Liver (tissue), 9 donors: ENCODE data around the gene CAMKMT. TPM values are rescaled to one million over a fixed set of nuclear protein-coding genes. Genes with fewer than 3 reads are reported as not detected.

ENCODE experiments used
- DNase-seq: peaks from one replicate; pipeline ENCODE4 v3.0.0-alpha.2; 2017; ENCODE audit warnings: low spot score
- H3K27ac ChIP-seq, 2 donors: one replicate each; pipeline ENCODE4 v1.7.0; 2013; ENCODE audit warnings: inconsistent platforms in 2 of 2, low read length in 2 of 2, control low read depth in 1 of 2, low read depth in 1 of 2, mild to moderate bottlenecking in 1 of 2
- H3K27me3 ChIP-seq, 4 donors: one replicate each; pipeline versions ENCODE4 v1.6.1 to v1.7.0; 2013; ENCODE audit warnings: low read length in 3 of 4, inconsistent platforms in 1 of 4, mild to moderate bottlenecking in 1 of 4, moderate library complexity in 1 of 4; ENCODE audit not compliant: control insufficient read depth in 4 of 4, insufficient read depth in 4 of 4
- H3K36me3 ChIP-seq, 4 donors: one replicate each; pipeline versions ENCODE4 v1.6.1 to v1.7.0; 2013; ENCODE audit warnings: low read length in 3 of 4, mild to moderate bottlenecking in 3 of 4, low read depth in 1 of 4, moderate library complexity in 1 of 4; ENCODE audit not compliant: control insufficient read depth in 4 of 4, insufficient read depth in 3 of 4
- H3K4me1 ChIP-seq, 4 donors: one replicate each; pipeline versions ENCODE4 v1.6.1 to v1.7.0; 2013; ENCODE audit warnings: low read length in 3 of 4, mild to moderate bottlenecking in 3 of 4, moderate library complexity in 1 of 4; ENCODE audit not compliant: control insufficient read depth in 4 of 4, insufficient read depth in 4 of 4
- H3K4me3 ChIP-seq, 3 donors: one replicate each; pipeline versions ENCODE4 v1.6.1 to v1.7.0; 2013; ENCODE audit warnings: low read length in 3 of 3, control low read depth in 1 of 3, low read depth in 1 of 3, mild to moderate bottlenecking in 1 of 3
- H3K9ac ChIP-seq, 2 donors: one replicate each; pipeline ENCODE4 v1.7.0; 2013; ENCODE audit warnings: low read length in 2 of 2, mild to moderate bottlenecking in 2 of 2, moderate library complexity in 2 of 2, control low read depth in 1 of 2, low read depth in 1 of 2
- H3K9me3 ChIP-seq, 4 donors: one replicate each; pipeline versions ENCODE4 v1.6.1 to v1.7.0; 2013; ENCODE audit warnings: low read length in 3 of 4; ENCODE audit not compliant: control insufficient read depth in 4 of 4
- CTCF ChIP-seq: fragments of 150-350 bp; IDR thresholded peaks from 2 replicates; pipeline ENCODE4 v1.5.1; 2017; ENCODE audit warnings: improper control_type of control experiment, low read depth, low read length; ENCODE audit not compliant: missing input control
- EGR1 ChIP-seq, 2 donors: IDR thresholded peaks; 2 replicates each; pipeline ENCODE4 v1.6.1; 2016 to 2018; ENCODE audit warnings: antibody characterized with exemption in 2 of 2, low read depth in 2 of 2
- FOXA2 ChIP-seq: IDR thresholded peaks from 2 replicates; pipeline ENCODE4 v1.6.1; 2016; ENCODE audit warnings: antibody characterized with exemption
- GABPA ChIP-seq, 2 donors: IDR thresholded peaks in 1 of 2; conservative IDR thresholded peaks in 1 of 2; 2 replicates each; pipeline ENCODE4 v1.6.1; 2016; ENCODE audit warnings: antibody characterized with exemption in 2 of 2, mild to moderate bottlenecking in 1 of 2, moderate library complexity in 1 of 2
- HNF4A ChIP-seq, 2 donors: conservative IDR thresholded peaks; 2 replicates each; pipeline ENCODE4 v1.6.1; 2016; ENCODE audit warnings: antibody characterized with exemption in 2 of 2, mild to moderate bottlenecking in 2 of 2
- HNF4G ChIP-seq: IDR thresholded peaks from 2 replicates; pipeline ENCODE4 v1.6.1; 2016; ENCODE audit warnings: antibody characterized with exemption
- JUND ChIP-seq, 2 donors: IDR thresholded peaks; 2 replicates each; pipeline ENCODE4 v1.6.1; 2016; ENCODE audit warnings: antibody characterized with exemption in 2 of 2
- MAX ChIP-seq: IDR thresholded peaks from 2 replicates; pipeline ENCODE4 v1.6.1; 2016; ENCODE audit warnings: antibody characterized with exemption
- NR2F2 ChIP-seq: IDR thresholded peaks from 2 replicates; pipeline ENCODE4 v1.6.1; 2016; ENCODE audit warnings: antibody characterized with exemption
- RAD21 ChIP-seq, 2 donors: IDR thresholded peaks; 2 replicates each; pipeline ENCODE4 v1.6.1; 2016; ENCODE audit warnings: antibody characterized with exemption in 2 of 2, mild to moderate bottlenecking in 2 of 2
- RXRA ChIP-seq, 2 donors: IDR thresholded peaks; 2 replicates each; pipeline ENCODE4 v1.6.1; 2017 to 2018; ENCODE audit warnings: antibody characterized with exemption in 2 of 2, mild to moderate bottlenecking in 1 of 2
- SP1 ChIP-seq: IDR thresholded peaks from 2 replicates; pipeline ENCODE4 v1.6.1; 2018; ENCODE audit warnings: antibody characterized with exemption, mild to moderate bottlenecking
- YY1 ChIP-seq: IDR thresholded peaks from 2 replicates; pipeline ENCODE4 v1.6.1; 2016; ENCODE audit warnings: antibody characterized with exemption, mild to moderate bottlenecking
- WGBS: extraction: QIAGEN DNeasy Blood & Tissue Kit; methylation state at CpG from one replicate; pipeline ENCODE4 v1.1.7; 2013; 5-methylcytosine and 5-hydroxymethylcytosine counted together
- polyA plus RNA-seq, 2 donors: library from polyadenylated mRNA; stranded (reverse) in 1 of 2; unstranded in 1 of 2; fragments of 200-250 nt in 1 of 2; fragments of >200 nt in 1 of 2; fragmentation: Nextera tagmentation in 1 of 2; extraction: Ambion mirVana in 1 of 2; gene quantifications; one replicate each; pipeline versions ENCODE4 v1.2.1 to v1.2.3, GENCODE V29; 2013 to 2015
- total RNA-seq, 2 donors: library from RNA; depleted of rRNA; stranded (reverse); fragments of >200 nt; gene quantifications; one replicate each; pipeline ENCODE4 v1.2.3, GENCODE V29; 2014
- TF ChIP-seq, protein P1 (sequence below): IDR thresholded peaks from 2 replicates; pipeline ENCODE4 v1.6.1; 2016; ENCODE audit warnings: antibody characterized with exemption
- TF ChIP-seq, protein P2 (sequence below): IDR thresholded peaks from 2 replicates; pipeline ENCODE4 v1.6.1; 2016; ENCODE audit warnings: antibody characterized with exemption, mild to moderate bottlenecking
- TF ChIP-seq, protein P3 (sequence below): IDR thresholded peaks from 2 replicates; pipeline ENCODE4 v1.6.1; 2016; ENCODE audit warnings: antibody characterized with exemption
- donor health status: healthy.
- donor health status: healthy.
- donor health status: healthy.
- donor health status: healthy.
- donor health status: healthy.

CAMKMT gene
- total and polyA plus RNA-seq, 4 donors = 1.5 to 12.7 (median 7.1) TPM

- Histone ChIP-seq H3K27ac (no peak overlapping the region), H3K27me3 (no peaks in the 10 kb centered on the region), H3K4me3 (no peak overlapping the region), H3K9ac (no peak overlapping the region), H3K36me3 (no peaks in the 10 kb centered on the region), H3K4me1 (peaks cover 0 to 6% (median 2%) of the 10 kb centered on the region in 4 donors), H3K9me3 (peaks cover 0 to 3% (median under 1%) of the 10 kb centered on the region in 4 donors)
- 77% methylated on average over 5 of the region's 5 CpGs for WGBS
- TF ChIP-seq, protein P1, sequence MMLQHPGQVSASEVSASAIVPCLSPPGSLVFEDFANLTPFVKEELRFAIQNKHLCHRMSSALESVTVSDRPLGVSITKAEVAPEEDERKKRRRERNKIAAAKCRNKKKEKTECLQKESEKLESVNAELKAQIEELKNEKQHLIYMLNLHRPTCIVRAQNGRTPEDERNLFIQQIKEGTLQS = no peak
- TF ChIP-seq, protein P2, sequence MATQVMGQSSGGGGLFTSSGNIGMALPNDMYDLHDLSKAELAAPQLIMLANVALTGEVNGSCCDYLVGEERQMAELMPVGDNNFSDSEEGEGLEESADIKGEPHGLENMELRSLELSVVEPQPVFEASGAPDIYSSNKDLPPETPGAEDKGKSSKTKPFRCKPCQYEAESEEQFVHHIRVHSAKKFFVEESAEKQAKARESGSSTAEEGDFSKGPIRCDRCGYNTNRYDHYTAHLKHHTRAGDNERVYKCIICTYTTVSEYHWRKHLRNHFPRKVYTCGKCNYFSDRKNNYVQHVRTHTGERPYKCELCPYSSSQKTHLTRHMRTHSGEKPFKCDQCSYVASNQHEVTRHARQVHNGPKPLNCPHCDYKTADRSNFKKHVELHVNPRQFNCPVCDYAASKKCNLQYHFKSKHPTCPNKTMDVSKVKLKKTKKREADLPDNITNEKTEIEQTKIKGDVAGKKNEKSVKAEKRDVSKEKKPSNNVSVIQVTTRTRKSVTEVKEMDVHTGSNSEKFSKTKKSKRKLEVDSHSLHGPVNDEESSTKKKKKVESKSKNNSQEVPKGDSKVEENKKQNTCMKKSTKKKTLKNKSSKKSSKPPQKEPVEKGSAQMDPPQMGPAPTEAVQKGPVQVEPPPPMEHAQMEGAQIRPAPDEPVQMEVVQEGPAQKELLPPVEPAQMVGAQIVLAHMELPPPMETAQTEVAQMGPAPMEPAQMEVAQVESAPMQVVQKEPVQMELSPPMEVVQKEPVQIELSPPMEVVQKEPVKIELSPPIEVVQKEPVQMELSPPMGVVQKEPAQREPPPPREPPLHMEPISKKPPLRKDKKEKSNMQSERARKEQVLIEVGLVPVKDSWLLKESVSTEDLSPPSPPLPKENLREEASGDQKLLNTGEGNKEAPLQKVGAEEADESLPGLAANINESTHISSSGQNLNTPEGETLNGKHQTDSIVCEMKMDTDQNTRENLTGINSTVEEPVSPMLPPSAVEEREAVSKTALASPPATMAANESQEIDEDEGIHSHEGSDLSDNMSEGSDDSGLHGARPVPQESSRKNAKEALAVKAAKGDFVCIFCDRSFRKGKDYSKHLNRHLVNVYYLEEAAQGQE = no peak
- TF ChIP-seq FOXA2 (no peak), HNF4A (conservative IDR thresholded peaks at IDR 0.05) (no peak), JUND (IDR thresholded peaks at IDR 0.05) (no peak), CTCF (no peak), RXRA (IDR thresholded peaks at IDR 0.05) (no peak), MAX (no peak), RAD21 (IDR thresholded peaks at IDR 0.05) (no peak), YY1 (no peak), NR2F2 (no peak), SP1 (no peak), GABPA (IDR thresholded peaks at IDR 0.05 in 1 of 2, conservative IDR thresholded peaks at IDR 0.05 in 1 of 2) (no peak)
- TF ChIP-seq, protein P3, sequence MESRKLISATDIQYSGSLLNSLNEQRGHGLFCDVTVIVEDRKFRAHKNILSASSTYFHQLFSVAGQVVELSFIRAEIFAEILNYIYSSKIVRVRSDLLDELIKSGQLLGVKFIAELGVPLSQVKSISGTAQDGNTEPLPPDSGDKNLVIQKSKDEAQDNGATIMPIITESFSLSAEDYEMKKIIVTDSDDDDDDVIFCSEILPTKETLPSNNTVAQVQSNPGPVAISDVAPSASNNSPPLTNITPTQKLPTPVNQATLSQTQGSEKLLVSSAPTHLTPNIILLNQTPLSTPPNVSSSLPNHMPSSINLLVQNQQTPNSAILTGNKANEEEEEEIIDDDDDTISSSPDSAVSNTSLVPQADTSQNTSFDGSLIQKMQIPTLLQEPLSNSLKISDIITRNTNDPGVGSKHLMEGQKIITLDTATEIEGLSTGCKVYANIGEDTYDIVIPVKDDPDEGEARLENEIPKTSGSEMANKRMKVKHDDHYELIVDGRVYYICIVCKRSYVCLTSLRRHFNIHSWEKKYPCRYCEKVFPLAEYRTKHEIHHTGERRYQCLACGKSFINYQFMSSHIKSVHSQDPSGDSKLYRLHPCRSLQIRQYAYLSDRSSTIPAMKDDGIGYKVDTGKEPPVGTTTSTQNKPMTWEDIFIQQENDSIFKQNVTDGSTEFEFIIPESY = no peak
- DNase-seq = no peak
Observed at GRCh38 chr2:44789446-44789845, 427.7 kb downstream of the CAMKMT start.

- Histone ChIP-seq H3K9me3 (peaks cover 0 to 3% (median under 1%) of the 10 kb centered on the region in 4 donors), H3K27ac (no peak overlapping the region), H3K36me3 (no peaks in the 10 kb centered on the region), H3K4me3 (no peak overlapping the region), H3K9ac (no peak overlapping the region), H3K27me3 (no peaks in the 10 kb centered on the region), H3K4me1 (peaks cover 0 to 6% (median 2%) of the 10 kb centered on the region in 4 donors)
- WGBS = 83% methylated on average over 7 of the region's 7 CpGs
- no peak for DNase-seq
- TF ChIP-seq, protein P3 = no peak
- no peak for TF ChIP-seq NR2F2
- no peak for TF ChIP-seq RAD21 (IDR thresholded peaks at IDR 0.05)
- TF ChIP-seq, protein P2 = no peak
- no peak for TF ChIP-seq SP1
- no peak for TF ChIP-seq JUND (IDR thresholded peaks at IDR 0.05)
- no peak for TF ChIP-seq GABPA (IDR thresholded peaks at IDR 0.05 in 1 of 2, conservative IDR thresholded peaks at IDR 0.05 in 1 of 2)
- no peak for TF ChIP-seq HNF4G
- no peak for TF ChIP-seq HNF4A (conservative IDR thresholded peaks at IDR 0.05)
- TF ChIP-seq YY1 = no peak
- TF ChIP-seq, protein P1 = no peak
- TF ChIP-seq EGR1 (IDR thresholded peaks at IDR 0.05; ENCODE audit: low read depth in 2 of 2) = no peak
Observed at GRCh38 chr2:44789971-44790721, 428.4 kb downstream of the CAMKMT start.
